Colonic mucosa (tissue), 4 donors: ENCODE results near the gene TNFRSF9. TPM values are rescaled to one million over a fixed set of nuclear protein-coding genes. Genes with fewer than 3 reads are reported as not detected.

Experiments used
- DNase-seq: peaks from one replicate; pipeline ENCODE4 v3.0.0-alpha.2; 2020
- H3K27ac ChIP-seq: fragments of 200-600 bp; one replicate; pipeline ENCODE4 v1.8.0; 2021
- H3K27me3 ChIP-seq: fragments of 200-600 bp; one replicate; pipeline ENCODE4 v1.8.0; 2021
- H3K36me3 ChIP-seq: fragments of 200-600 bp; one replicate; pipeline ENCODE4 v1.8.0; 2021
- H3K4me1 ChIP-seq: fragments of 200-600 bp; one replicate; pipeline ENCODE4 v1.8.0; 2021; ENCODE audit warnings: mild to moderate bottlenecking
- H3K4me3 ChIP-seq: fragments of 200-600 bp; one replicate; pipeline ENCODE4 v1.8.0; 2021
- H3K9ac ChIP-seq, 2 donors: one replicate each; pipeline ENCODE4 v1.7.0; 2013; ENCODE audit warnings: control low read depth in 2 of 2, low read depth in 2 of 2, low read length in 2 of 2
- H3K9me3 ChIP-seq: fragments of 200-600 bp; one replicate; pipeline ENCODE4 v1.8.0; 2021
- intact Hi-C: fragments of 100-400 bp; cut with DNase I; formaldehyde crosslinking; loops from one replicate; pipeline ENCODE4 v1.14.1; 2022
- total RNA-seq, 2 donors: library from RNA; stranded (reverse); fragmentation: NEBNext Ultra II Directional in 1 of 2; extraction: Animal tissue kit (Norgen Biotek cat#: 25700) in 1 of 2; gene quantifications; one replicate each; pipeline ENCODE4 v1.2.1, GENCODE V29; 2021
- TF ChIP-seq, protein P1 (sequence below): fragments of 200-600 bp; IDR thresholded peaks from one replicate; pipeline ENCODE4 v1.8.0; 2022; ENCODE audit warnings: antibody characterized with exemption, mild to moderate bottlenecking
- donor health status: healthy.
- donor health status: DM: no; HTN: no; CAD: no.
- donor health status: DM: no; HTN: no; CAD: no.

Gene TNFRSF9
- total RNA-seq, 2 donors from 2014 or later: 0.17 to 0.56 TPM

DNA sequence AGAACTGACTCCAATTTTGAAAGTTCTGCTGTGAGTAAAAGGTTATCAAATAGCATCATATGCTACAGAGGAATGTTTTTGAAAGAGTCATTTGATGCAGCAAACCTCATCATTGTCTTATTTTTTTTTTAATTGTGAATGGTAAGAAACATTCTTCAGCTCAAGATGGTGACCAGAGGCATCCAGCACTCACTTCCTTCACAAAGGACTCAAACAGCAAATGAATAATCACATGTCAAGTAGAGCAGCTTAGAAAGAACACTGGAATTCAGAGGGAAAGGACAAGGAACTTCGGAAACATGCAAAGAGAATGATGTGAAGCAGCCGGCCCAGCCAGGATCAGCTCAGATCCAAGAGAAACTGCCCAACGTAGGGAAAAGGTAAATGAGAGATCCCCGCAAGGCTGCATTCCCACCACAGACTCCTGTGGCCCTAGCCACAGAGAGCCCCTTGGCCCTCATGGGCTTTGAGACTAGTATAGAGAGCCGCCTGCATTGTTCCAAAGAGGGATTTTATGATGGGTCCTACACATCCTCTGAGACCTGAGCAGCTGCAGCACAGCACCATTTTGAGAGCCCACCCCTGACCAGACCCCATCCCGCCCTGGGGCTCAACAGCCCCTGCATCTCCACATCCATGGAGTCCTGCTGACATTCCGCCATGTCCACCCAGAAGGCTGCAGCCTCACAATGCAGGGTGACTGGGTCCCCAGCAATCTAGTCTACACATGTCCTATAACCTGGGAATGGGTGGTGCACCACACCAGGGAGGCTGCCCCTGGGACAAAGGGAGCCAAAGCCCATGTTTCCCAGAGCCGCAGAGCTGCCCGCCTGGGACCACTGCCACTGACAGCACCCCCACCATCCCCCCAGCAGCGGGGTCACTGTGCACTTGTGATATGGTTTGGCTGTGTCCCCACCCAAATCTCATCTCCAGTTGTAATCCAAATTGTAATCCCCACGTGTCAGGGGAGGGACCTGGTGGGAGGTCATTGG, 66.5 kb downstream of the TNFRSF9 start:
- Histone ChIP-seq H3K27ac (no peak overlapping the region), H3K4me1 (no peaks in the 10 kb centered on the region), H3K9ac (no peak overlapping the region), H3K36me3 (no peaks in the 10 kb centered on the region), H3K27me3 (no peaks in the 10 kb centered on the region), H3K9me3 (no peaks in the 10 kb centered on the region), H3K4me3 (no peak overlapping the region)
- no peak for DNase-seq
- TF ChIP-seq, protein P1, sequence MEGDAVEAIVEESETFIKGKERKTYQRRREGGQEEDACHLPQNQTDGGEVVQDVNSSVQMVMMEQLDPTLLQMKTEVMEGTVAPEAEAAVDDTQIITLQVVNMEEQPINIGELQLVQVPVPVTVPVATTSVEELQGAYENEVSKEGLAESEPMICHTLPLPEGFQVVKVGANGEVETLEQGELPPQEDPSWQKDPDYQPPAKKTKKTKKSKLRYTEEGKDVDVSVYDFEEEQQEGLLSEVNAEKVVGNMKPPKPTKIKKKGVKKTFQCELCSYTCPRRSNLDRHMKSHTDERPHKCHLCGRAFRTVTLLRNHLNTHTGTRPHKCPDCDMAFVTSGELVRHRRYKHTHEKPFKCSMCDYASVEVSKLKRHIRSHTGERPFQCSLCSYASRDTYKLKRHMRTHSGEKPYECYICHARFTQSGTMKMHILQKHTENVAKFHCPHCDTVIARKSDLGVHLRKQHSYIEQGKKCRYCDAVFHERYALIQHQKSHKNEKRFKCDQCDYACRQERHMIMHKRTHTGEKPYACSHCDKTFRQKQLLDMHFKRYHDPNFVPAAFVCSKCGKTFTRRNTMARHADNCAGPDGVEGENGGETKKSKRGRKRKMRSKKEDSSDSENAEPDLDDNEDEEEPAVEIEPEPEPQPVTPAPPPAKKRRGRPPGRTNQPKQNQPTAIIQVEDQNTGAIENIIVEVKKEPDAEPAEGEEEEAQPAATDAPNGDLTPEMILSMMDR: no peak
- intact Hi-C loops: no loop called here

DNA sequence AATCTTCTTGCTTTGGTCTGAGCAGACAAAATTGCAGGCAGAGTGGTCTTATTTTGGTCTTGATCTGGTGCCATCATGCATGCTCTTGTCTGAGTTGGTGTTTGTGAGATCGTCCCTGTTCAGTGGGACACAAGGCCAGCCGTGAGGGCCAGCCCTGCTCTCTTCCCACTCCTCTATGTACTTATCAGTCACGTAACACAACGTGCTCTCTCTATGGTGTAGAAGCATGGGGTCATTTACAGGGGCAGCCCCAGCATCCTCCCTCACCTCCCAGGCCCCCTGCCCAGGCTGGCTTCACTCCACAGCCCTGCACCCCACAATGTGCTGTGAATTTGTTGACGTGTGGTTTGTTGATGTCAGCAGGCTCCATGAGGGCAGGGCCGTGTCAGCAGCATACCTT, 69.5 kb downstream of the TNFRSF9 start:
- H3K9ac ChIP-seq: no peak overlapping the region
- no peak for DNase-seq
- TF ChIP-seq, protein P1: no peak
- no peaks in the 10 kb centered on the region for H3K4me1 ChIP-seq
- no peak overlapping the region for H3K4me3 ChIP-seq
- intact Hi-C loops: no loop called here
- no peaks in the 10 kb centered on the region for H3K27me3 ChIP-seq
- H3K36me3 ChIP-seq: no peaks in the 10 kb centered on the region
- H3K27ac ChIP-seq: no peak overlapping the region
- H3K9me3 ChIP-seq: no peaks in the 10 kb centered on the region

DNA sequence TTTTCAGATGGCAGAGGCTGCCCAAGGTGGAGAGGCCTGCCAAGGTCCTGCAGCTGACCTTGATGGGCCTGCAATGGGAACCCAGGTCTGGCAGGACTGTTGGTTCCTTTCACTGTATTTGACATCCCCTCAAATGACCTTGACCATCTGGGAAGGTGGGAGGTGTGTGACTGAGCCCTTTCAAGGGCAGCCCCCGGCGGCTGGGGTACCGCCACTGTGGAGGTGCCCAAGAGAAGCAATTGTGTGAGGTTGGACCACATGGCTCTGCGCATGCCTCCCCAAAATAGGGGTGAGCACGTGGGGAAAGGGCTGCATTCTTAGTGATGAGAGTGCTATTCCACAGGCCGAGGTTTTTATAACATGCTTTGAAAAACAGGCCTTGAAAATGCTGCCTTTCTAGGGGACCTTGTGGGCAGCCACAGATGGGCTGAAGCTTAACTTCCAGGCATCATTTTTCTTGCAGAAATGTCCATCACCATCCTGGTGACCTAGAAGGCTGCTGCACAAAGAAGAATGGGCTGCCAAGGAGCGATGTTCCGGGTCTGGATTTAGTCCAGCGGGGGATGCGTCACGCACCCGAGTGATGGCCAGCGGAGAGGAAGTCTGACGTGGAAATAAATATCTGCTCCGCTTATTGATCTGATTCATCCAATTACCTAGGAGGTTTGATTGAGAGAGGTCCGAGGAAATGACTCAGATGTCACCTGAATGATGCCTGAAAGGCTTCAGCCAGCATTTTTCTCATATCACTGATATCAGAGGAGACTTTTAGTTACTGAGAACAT, 71.3 kb downstream of the TNFRSF9 start:
- intact Hi-C loops: no loop called here

DNA sequence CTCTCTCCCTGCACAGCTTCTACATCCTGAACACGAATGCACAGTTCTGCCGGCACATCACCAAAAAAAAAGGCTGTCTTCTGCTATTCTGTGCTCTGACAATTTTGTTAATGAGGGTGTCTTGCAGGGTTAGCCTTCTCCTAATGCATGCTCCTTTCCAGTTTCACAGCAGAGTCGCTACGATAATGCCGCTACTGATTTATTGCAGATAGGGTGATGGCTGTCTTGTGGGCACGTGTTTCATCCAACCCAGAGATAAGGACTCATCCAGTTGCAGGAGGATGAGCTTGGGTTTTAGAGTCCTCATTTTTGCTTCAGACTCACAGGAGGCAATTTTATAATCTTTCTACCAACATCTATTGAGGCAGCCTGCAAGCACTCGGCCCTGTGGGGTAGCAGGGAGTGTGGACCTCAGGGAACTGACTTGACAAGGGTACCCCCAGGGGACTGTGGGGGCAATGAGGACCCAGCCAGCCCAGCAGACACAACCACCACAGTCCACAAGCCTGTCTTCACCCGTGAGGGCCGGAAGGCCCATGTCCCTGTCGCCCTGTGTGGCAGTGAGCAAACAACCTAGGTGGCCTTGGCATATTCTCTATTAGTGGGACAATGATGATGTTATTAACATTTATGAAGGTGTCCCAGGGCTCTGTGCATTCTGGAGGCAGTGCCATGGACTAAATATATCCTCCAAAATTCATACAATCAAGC, 72.4 kb downstream of the TNFRSF9 start:
- no peak overlapping the region for H3K4me3 ChIP-seq
- H3K4me1 ChIP-seq: no peaks in the 10 kb centered on the region
- intact Hi-C loops: no loop called here
- no peak overlapping the region for H3K27ac ChIP-seq
- no peak for DNase-seq
- TF ChIP-seq, protein P1: no peak
- no peaks in the 10 kb centered on the region for H3K27me3 ChIP-seq
- no peak overlapping the region for H3K9ac ChIP-seq
- no peaks in the 10 kb centered on the region for H3K36me3 ChIP-seq
- H3K9me3 ChIP-seq: no peaks in the 10 kb centered on the region

More for the DNA sequence above, 71.3 kb downstream of the TNFRSF9 start:
- TF ChIP-seq, protein P1: no peak
- no peak overlapping the region for H3K4me3 ChIP-seq
- no peaks in the 10 kb centered on the region for H3K4me1 ChIP-seq
- no peaks in the 10 kb centered on the region for H3K36me3 ChIP-seq
- H3K27ac ChIP-seq: no peak overlapping the region
- no peaks in the 10 kb centered on the region for H3K9me3 ChIP-seq
- H3K27me3 ChIP-seq: no peaks in the 10 kb centered on the region
- H3K9ac ChIP-seq: no peak overlapping the region
- no peak for DNase-seq

DNA sequence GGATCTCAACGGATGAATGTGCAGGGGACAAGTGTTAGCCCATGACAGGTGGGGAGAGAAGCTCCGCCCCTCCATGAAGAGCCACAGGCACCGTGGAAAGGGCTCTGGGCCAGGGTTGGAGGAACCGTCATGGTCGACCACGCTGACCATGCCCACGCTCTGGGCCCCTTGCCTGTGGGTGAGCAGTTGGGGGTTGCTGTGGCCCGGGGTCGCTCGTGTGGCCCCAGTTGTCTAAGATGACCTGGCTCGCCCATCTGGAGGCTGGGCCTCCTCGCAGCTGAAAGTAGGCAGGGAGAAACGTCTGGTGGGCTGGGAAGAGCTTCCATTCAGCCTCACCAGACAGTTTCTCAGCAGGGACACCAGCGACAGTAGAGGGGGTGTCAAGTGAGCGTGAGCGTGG, 74.7 kb downstream of the TNFRSF9 start:
- no peak for DNase-seq
- H3K4me1 ChIP-seq: no peaks in the 10 kb centered on the region
- H3K27me3 ChIP-seq: no peaks in the 10 kb centered on the region
- no peaks in the 10 kb centered on the region for H3K36me3 ChIP-seq
- no peaks in the 10 kb centered on the region for H3K9me3 ChIP-seq
- H3K27ac ChIP-seq: no peak overlapping the region
- H3K9ac ChIP-seq: no peak overlapping the region
- TF ChIP-seq, protein P1: no peak
- intact Hi-C loops: no loop called here
- H3K4me3 ChIP-seq: no peak overlapping the region
